Stimulated activated CD8-positive, alpha-beta memory T cell treated with anti-CD3 and anti-CD28 coated beads, Interleukin-15, amount 100 ng/mL, for 24 hours (primary cell): ENCODE data around the gene PRKCA.
"Not testable (repeated sequence)": the region's sequence is repeated elsewhere in the genome, so short reads cannot be mapped to it uniquely, and the experiment has no call there.

Experiments used
- DNase-seq: peaks from one replicate; pipeline ENCODE4 v3.0.0-alpha.2; 2020; ENCODE audit warnings: low read depth

The PRKCA gene

DNA sequence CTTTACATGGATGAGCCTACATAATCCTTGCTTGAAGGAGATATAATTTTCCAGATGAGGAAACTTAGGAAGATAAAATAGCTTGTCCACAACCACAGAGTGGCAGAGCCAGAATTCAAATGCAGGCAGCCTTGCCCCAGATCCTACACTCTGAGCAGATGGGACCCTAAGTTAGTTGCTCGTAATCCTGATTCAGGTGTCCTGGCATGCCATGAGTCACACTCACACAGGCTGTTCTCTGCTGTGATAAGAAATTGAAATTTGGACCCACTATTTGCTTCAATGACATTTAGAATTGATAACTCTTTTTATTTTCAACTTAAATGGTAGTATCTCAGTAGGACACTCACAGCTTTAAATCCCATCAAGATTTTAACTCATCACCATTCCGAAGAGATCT is 381.8 kb downstream of the PRKCA start:
- DNase-seq = no peak

GRCh38 chr17:66684731-66685130 is 382.3 kb downstream of the PRKCA start:
- DNase-seq = no peak

- DNase-seq = no peak
Measured at GRCh38 chr17:66686601-66687000, 384.2 kb downstream of the PRKCA start.

GRCh38 chr17:66687570-66688284 is 385.3 kb downstream of the PRKCA start:
- DNase-seq = no peak

DNA sequence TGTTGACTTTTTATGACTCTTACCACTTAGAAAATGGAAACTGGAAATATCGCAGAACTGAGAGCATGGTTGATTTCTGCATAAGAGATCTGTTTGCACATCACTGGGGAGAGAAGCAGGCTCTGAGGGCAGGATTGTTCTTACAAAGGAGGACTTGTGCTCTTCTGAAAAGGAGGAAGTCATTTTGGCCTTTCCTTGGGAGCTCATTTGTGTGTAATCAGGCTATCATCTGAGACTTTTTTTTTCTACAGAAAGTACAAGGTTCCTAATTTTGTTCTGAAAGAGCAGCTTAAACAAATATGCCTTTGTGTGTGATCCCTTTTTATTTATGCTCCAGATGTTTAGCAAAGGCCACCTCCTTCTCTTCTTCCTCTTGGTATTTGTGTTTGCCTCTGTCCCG is 386.8 kb downstream of the PRKCA start:
- no peak for DNase-seq

- DNase-seq = no peak
Measured at GRCh38 chr17:66690166-66690565, 387.8 kb downstream of the PRKCA start.

- DNase-seq = no peak
Measured at GRCh38 chr17:66691644-66692420, 389.4 kb downstream of the PRKCA start.

DNA sequence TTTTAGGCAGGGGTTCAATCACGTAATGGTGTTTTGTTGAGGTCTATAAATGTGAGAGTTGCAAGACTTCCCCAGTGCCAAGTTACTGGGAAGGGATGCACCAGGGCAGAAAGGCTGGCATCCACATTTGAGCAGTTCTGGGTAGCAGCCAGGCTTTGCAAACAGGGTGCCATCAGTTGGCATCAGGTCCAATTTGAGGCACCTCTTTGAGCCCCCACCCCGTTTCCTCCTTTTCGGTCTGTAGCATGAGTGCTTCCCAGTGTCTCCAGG is 389.9 kb downstream of the PRKCA start:
- DNase-seq = no peak

DNA sequence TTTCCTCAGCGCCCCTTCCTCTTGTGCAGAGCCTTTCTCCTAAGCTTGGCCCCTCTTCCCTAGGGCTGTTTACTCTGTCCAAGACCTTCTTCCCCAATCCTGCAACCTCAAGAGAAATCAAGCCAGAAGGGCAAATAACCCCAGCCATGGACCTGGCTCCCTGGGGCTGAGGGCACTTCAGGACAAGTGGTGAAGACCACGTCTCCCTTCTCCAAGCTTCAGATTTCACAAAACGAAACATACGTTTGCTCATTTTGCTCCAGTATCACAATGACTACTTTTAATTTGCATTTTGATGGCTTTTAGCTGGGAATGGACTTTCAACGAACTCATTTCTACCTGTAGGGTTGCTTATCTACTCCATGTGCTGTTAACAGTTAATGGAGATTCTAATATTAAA is 392.7 kb downstream of the PRKCA start:
- no peak for DNase-seq

GRCh38 chr17:66698270-66698669 is 395.9 kb downstream of the PRKCA start:
- no peak for DNase-seq

DNA sequence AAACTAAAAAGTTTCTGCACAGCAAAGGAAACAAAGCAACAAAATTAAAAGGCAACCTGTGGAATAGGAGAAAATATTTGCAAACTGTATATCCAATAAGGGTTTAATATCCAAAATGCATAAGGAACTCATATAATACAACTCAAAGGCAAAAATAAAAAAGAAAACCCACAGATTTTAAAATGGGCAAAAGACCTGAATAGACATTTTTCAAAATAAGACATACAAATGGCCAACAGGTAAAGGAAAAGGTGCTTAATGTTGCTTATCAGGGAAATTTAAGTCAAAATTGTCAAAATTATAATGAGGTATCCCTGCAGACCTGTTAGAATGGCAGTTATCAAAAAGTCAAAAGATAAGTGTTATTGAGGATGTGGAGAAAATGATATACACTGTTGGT is 399.0 kb downstream of the PRKCA start:
- DNase-seq = no peak

DNA sequence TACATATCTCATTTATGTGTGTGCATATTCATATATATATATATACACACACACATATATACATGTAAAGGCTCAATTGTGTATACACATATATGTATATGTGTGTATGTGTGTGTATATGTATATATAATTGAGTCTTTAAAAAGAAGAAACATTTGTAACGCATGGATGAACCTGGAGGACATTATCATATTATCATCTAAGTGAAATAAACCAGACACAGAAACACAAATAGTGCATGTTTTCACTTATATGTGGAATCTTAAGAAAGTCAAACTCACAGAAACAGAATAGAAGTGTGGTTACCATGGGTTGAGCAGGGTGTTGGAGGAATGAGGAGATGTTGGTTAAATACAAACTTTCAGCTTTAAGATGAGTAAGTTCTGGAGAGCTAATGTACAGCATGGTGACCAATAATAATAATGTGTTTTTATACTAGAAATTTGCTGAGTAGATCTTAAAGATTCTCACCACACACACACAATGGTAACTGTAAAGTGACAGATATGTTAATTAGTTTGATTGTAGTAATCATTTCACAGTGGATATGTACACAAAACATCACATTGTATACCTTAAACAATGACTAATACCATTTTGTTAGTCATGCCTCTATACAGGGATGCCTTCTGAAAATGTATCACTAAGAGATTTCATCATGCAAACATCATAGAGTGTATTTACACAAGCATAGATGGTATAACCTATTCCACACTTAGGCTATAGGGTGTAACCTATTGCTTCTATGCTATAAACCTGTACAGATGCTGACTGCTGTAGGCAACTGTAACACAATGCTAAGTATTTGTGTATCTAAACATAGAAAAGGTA is 399.9 kb downstream of the PRKCA start:
- no peak for DNase-seq

DNA sequence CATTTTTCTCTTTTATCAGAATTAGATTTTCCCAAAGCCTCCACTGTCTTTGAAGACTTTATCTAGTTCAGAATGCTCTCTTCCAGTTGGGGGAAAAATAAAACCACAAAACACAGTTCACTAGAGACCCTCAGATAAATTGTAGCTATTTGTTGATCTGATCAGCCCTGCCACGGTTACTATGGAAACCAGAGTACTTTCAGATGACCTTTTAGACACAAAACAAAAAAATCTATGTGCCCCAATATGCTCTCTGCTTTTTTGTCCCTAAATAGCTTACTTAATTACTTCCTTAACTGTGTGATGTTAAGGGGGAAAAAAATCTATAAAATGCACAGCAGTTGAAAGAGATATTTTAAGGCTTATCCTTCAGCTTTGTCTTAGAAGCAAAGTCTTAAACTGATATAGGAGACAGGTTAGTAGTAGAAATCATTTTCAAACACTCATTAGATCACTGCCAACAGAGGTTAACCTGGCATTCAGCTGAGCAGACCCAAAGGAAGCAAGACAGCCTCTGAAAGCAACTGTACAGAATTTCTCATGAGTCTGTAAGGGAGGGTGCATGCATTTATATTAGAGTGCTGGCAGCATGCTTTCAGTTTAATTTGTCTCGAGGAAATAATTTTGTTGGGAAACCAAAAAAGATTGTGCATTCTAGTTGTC is 402.6 kb downstream of the PRKCA start:
- DNase-seq = no peak

- no peak for DNase-seq
Measured at GRCh38 chr17:66706851-66707450, 404.5 kb downstream of the PRKCA start.

- no peak for DNase-seq
Measured at GRCh38 chr17:66711401-66711800, 409.0 kb downstream of the PRKCA start.

DNA sequence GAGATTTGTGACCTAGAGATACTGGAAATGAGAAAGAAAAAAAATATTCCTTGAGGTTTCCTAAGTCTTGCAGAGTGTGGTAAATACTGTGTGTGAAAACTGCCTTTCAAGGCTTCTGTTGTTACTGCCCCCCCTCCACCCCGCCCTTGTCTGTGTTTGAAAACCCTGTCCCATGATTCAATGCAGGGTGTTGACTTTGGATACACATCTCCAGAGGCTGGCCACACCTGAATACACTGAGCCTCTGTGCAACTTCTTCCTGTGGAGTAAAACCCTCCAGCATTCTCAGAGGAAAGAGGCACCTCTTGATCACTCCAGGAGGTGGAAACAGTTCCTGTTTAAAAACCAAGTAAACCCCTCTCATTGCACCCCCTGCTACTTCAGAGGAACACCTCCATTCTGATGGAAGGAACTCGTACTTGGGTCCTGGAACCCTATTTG is 409.5 kb downstream of the PRKCA start:
- no peak for DNase-seq

- DNase-seq = no peak
Measured at GRCh38 chr17:66712453-66712852, 410.0 kb downstream of the PRKCA start.

DNA sequence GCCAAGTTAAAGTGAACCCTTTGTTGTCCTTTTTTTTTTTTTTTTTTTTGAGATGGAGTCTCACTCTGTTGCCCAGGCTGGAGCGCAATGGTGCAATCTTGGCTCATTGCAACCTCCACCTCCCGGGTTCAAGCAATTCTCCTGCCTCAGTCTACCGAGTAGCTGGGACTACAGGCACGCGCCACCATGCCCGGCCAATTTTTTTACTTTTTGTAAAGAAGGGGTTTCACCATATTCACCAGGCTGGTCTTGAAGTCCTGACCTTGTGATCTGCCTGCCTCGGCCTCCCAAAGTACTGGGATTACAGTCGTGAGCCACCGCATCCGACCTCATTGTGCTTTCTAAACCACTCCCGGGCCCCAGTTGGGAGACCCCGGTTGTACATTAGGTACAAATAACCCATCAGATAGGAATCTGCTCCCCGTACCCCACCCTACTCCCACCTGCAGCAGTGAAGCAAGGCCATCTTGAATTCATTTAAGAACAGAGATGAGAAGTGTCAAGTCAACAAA is 410.7 kb downstream of the PRKCA start:
- not testable (repeated sequence) for DNase-seq

GRCh38 chr17:66713533-66714042 is 411.2 kb downstream of the PRKCA start:
- DNase-seq = no peak

DNA sequence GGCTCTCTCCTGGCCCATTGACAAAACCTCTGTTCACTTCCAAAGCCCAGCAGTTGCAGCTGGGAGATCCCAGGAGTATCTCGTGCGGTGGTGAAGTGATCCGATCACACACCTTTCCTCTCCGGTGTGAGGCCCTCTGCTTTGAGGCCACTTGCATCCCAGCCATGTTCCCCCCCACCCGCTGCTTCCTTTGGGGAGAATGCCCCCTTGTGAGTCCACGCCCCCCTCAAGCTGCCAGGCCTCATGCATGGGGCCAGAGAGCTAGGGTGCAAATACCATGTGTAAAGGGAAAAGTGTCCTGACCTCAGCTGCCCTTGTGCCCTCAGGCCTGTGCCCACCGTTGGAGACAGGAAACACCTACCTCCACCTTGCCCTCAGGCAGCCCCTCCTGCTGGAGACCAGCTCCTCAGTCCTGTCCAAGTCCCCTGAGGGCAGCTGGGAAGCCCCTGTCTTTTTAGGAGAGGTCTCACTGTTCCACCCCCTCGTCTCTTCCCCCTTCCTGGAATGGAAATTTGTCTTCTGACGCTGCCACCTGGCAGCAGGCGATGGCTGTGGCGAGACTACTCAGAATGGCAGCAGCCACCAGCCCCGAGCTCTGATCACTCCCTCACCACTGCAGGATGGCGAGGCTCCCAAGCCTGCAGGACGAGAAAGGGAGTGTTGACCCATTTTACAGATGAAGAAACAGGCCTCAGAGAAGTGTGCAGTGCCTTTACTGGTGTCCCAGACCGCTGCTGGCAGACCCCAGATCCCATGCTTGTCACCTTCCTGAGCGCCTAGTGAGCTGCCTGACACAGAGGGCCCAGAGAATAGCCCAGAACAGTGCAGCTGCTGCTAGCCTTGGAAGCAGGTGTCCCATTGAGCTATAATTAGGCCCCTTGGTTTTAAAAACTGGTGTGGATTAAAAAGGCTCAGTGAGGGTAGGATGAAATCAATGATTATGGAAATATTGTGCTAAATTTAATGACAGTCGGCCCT is 411.9 kb downstream of the PRKCA start:
- DNase-seq = no peak
